22Rv1 (cell line): ENCODE measurements around the gene FGF13.

ENCODE experiments used
- CTCF ChIP-seq: fragments of 450-650 bp; IDR thresholded peaks from 2 replicates; pipeline ENCODE4 v1.5.1; 2017; ENCODE audit warnings: mild to moderate bottlenecking
- ZFX ChIP-seq: fragments of 450-650 bp; IDR thresholded peaks from 2 replicates; pipeline ENCODE4 v1.6.1; 2017; ENCODE audit warnings: antibody characterized with exemption, borderline replicate concordance

- TF ChIP-seq CTCF, result no peak
- TF ChIP-seq ZFX, result no peak
Observed at GRCh38 chrX:138692591-138692990, 18.9 kb downstream of the FGF13 start.
